Calu3 (cell line): ENCODE results near the gene C2CD4A. TPM values are rescaled to one million over a fixed set of nuclear protein-coding genes. Genes with fewer than 3 reads are reported as not detected.

ENCODE experiments used
- BruUV-seq: library from RNA; stranded (reverse); fragments of 400-500 nt; replicated peaks from 2 replicates; lab custom pipeline; 2021; lab: Mats Ljungman, UMichigan
- CTCF ChIA-PET: fragments of 300-600 bp; sonication (Branson Sonifier 250); formaldehyde crosslinking; loops from one replicate; lab custom pipeline; 2022; ENCODE audit warnings: antibody characterized with exemption; lab: Charles Lee
- DNase-seq: peaks from one replicate; pipeline ENCODE4 v3.0.0; 2022
- H3K27ac Mint-ChIP-seq: one replicate; pipeline ENCODE4 v1.8.0; 2022; ENCODE audit warnings: mixed read lengths; ENCODE audit not compliant: unreplicated experiment
- H3K27me3 Mint-ChIP-seq: one replicate; pipeline ENCODE4 v1.8.0; 2022; ENCODE audit warnings: mixed read lengths; ENCODE audit not compliant: unreplicated experiment
- H3K36me3 Mint-ChIP-seq: one replicate; pipeline ENCODE4 v1.8.0; 2022; ENCODE audit warnings: mild to moderate bottlenecking, moderate library complexity, mixed read lengths; ENCODE audit not compliant: insufficient read depth, unreplicated experiment
- H3K4me1 Mint-ChIP-seq: one replicate; pipeline ENCODE4 v1.8.0; 2022; ENCODE audit warnings: mild to moderate bottlenecking, low read depth, mixed read lengths; ENCODE audit not compliant: unreplicated experiment
- H3K4me3 Mint-ChIP-seq: one replicate; pipeline ENCODE4 v1.8.0; 2022; ENCODE audit warnings: mild to moderate bottlenecking, low read depth, moderate library complexity, mixed read lengths; ENCODE audit not compliant: unreplicated experiment
- H3K9me3 Mint-ChIP-seq: one replicate; pipeline ENCODE4 v1.8.0; 2022; ENCODE audit warnings: low read depth, mixed read lengths; ENCODE audit not compliant: unreplicated experiment
- CTCF ChIP-seq: fragments of 200-600 bp; IDR thresholded peaks from one replicate; pipeline ENCODE4 v1.8.0; 2022; ENCODE audit warnings: antibody characterized with exemption; ENCODE audit not compliant: unreplicated experiment
- intact Hi-C: fragments of 100-400 bp; cut with micrococcal nuclease; formaldehyde crosslinking; loops from one replicate; pipeline ENCODE4 v1.10.0; 2022; ENCODE audit not compliant: unreplicated experiment
- total RNA-seq: library from RNA; stranded (reverse); gene quantifications from 2 replicates; pipeline ENCODE4 v1.2.3, GENCODE V29; 2022

Gene C2CD4A
- total RNA-seq, 1 experiment from 2014 or later: 17.6 TPM

GRCh38 chr15:62108411-62108810, 41.6 kb downstream of the C2CD4A start:
- intact Hi-C loops: no loop called here
- Mint-ChIP-seq H3K36me3 (peaks cover 22% of the 10 kb centered on the region), H3K9me3 (no peaks in the 10 kb centered on the region), H3K4me1 (peaks cover 54% of the 10 kb centered on the region), H3K27me3 (no peaks in the 10 kb centered on the region), H3K27ac (peak overlapping the region; percentile 19), H3K4me3 (no peak overlapping the region)
- TF ChIP-seq CTCF: no peak
- BruUV-seq: no TSS peak
- DNase-seq: no peak
- CTCF ChIA-PET: interaction anchor here (1.2 kb wide), 1 partner anchor 39 kb away, joined by 3 read pairs; no protein-coding TSS in a partner anchor

GRCh38 chr15:62109437-62109836, 42.7 kb downstream of the C2CD4A start:
- TF ChIP-seq CTCF: no peak
- H3K27me3 Mint-ChIP-seq: no peaks in the 10 kb centered on the region

GRCh38 chr15:62109982-62110851, 43.4 kb downstream of the C2CD4A start:
- TF ChIP-seq CTCF: no peak
- peaks cover 4% of the 10 kb centered on the region for H3K9me3 Mint-ChIP-seq
- H3K27ac Mint-ChIP-seq: peak overlapping the region; percentile 74
- H3K4me1 Mint-ChIP-seq: peaks cover 71% of the 10 kb centered on the region
- peak; percentile 57 for DNase-seq
- intact Hi-C loops: loop anchor here (1.0 kb wide), 1 partner anchor 34 kb away; no protein-coding TSS in a partner anchor
- BruUV-seq: no TSS peak
- no peaks in the 10 kb centered on the region for H3K27me3 Mint-ChIP-seq
- no peak overlapping the region for H3K4me3 Mint-ChIP-seq
- CTCF ChIA-PET: interaction anchor here (0.8 to 3.3 kb wide), 6 partner anchors 9 to 632 kb away, joined by 3 to 17 read pairs (median 4); partner anchors contain the start of gene VPS13C
- H3K36me3 Mint-ChIP-seq: peaks cover 24% of the 10 kb centered on the region

More at GRCh38 chr15:62109437-62109836, 42.7 kb downstream of the C2CD4A start:
- Mint-ChIP-seq H3K9me3 (no peaks in the 10 kb centered on the region), H3K27ac (no peak overlapping the region), H3K4me3 (no peak overlapping the region), H3K36me3 (peaks cover 24% of the 10 kb centered on the region), H3K4me1 (peaks cover 63% of the 10 kb centered on the region)
- CTCF ChIA-PET: interaction anchor here (1.1 to 1.5 kb wide), 2 partner anchors 9 to 20 kb away, joined by 4 to 9 read pairs; no protein-coding TSS in a partner anchor
- intact Hi-C loops: no loop called here
- no TSS peak for BruUV-seq
- DNase-seq: no peak

- peak; percentile 40 for DNase-seq
- TF ChIP-seq CTCF: no peak
- CTCF ChIA-PET: interaction anchor here (3.3 kb wide), 1 partner anchor 12 kb away, joined by 17 read pairs; no protein-coding TSS in a partner anchor
- intact Hi-C loops: no loop called here
- Mint-ChIP-seq H3K27me3 (no peaks in the 10 kb centered on the region), H3K4me1 (peaks cover 82% of the 10 kb centered on the region), H3K27ac (peak overlapping the region; percentile 65), H3K36me3 (peaks cover 34% of the 10 kb centered on the region), H3K9me3 (peaks cover 4% of the 10 kb centered on the region), H3K4me3 (no peak overlapping the region)
- no TSS peak for BruUV-seq
Measured at GRCh38 chr15:62112081-62112480, 45.3 kb downstream of the C2CD4A start.
